ENCODE measurements around the gene PDK4. TPM values are rescaled to one million over a fixed set of nuclear protein-coding genes. Genes with fewer than 3 reads are reported as not detected.

PDK4 gene
- total RNA-seq, 1 experiment from 2014 or later = not detected

GRCh38 chr7:95622001-95622549, 25.8 kb upstream of the PDK4 start:
- TF ChIP-seq CTCF (conservative IDR thresholded peaks at IDR 0.05; ENCODE audit: low read depth, low read length) = no peak
- TF ChIP-seq EZH2 (IDR thresholded peaks at IDR 0.05; ENCODE audit: borderline replicate concordance, low read depth, low read length, poor library complexity, severe bottlenecking) = no peak
- Histone ChIP-seq H3K27ac (ENCODE audit: low read depth, low read length, poor library complexity, severe bottlenecking) (no peak overlapping the region), H3K4me3 (ENCODE audit: low read depth, low read length, poor library complexity, severe bottlenecking) (no peak overlapping the region), H3K9me3 (ENCODE audit: low read depth, low read length, poor library complexity, severe bottlenecking) (no peaks in the 10 kb centered on the region), H3K27me3 (replicated peaks; ENCODE audit: insufficient read depth, low read depth, low read length, poor library complexity) (peaks cover 11% of the 10 kb centered on the region), H3K4me1 (ENCODE audit: insufficient read depth, low read length, poor library complexity, severe bottlenecking) (no peaks in the 10 kb centered on the region), H3K36me3 (ENCODE audit: insufficient read depth, low read length, poor library complexity, severe bottlenecking) (no peaks in the 10 kb centered on the region)
- ChIA-PET CTCF (no interaction called here), POLR2A (ENCODE audit: low non-redundant PET) (no interaction called here)
- BruUV-seq (replicated peaks) = no TSS peak
- DNase-seq (ENCODE audit: low spot score) = no peak
- intact Hi-C loops (cut with micrococcal nuclease; ENCODE audit: unreplicated experiment) = no loop called here

DNA sequence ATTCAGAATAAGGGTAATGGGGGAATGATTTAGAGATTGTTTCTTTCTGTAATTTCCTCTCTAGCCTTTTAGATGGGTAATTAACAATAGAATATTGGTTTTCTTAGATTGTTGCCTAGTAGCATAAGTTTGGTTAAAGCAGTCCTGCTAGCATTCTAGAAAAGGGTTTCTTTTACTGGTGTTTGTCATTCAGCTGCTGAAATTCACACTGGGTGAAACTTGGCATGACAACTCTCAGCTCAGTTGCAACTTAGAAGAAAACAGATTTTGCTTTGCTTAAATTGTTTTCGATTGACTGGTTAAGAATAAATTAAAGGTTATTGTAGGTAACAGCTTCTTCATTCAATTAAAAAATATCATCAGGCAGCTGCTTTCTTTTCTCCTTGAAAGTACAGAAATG, 25.1 kb upstream of the PDK4 start:
- Histone ChIP-seq H3K4me3 (ENCODE audit: low read depth, low read length, poor library complexity, severe bottlenecking) (no peak overlapping the region), H3K9me3 (ENCODE audit: low read depth, low read length, poor library complexity, severe bottlenecking) (no peaks in the 10 kb centered on the region), H3K4me1 (ENCODE audit: insufficient read depth, low read length, poor library complexity, severe bottlenecking) (no peaks in the 10 kb centered on the region), H3K27ac (ENCODE audit: low read depth, low read length, poor library complexity, severe bottlenecking) (no peak overlapping the region), H3K27me3 (replicated peaks; ENCODE audit: insufficient read depth, low read depth, low read length, poor library complexity) (peaks cover 11% of the 10 kb centered on the region), H3K36me3 (ENCODE audit: insufficient read depth, low read length, poor library complexity, severe bottlenecking) (no peaks in the 10 kb centered on the region)
- intact Hi-C loops (cut with micrococcal nuclease; ENCODE audit: unreplicated experiment) = no loop called here
- DNase-seq (ENCODE audit: low spot score) = no peak
- ChIA-PET POLR2A (ENCODE audit: low non-redundant PET) (no interaction called here), CTCF (no interaction called here)
- no TSS peak for BruUV-seq (replicated peaks)
- TF ChIP-seq CTCF (conservative IDR thresholded peaks at IDR 0.05; ENCODE audit: low read depth, low read length) = no peak

GRCh38 chr7:95620631-95621030, 24.3 kb upstream of the PDK4 start:
- DNase-seq (ENCODE audit: low spot score) = no peak
- peaks cover 16% of the 10 kb centered on the region for H3K27me3 ChIP-seq (replicated peaks; ENCODE audit: insufficient read depth, low read depth, low read length, poor library complexity)
- intact Hi-C loops (cut with micrococcal nuclease; ENCODE audit: unreplicated experiment) = no loop called here
- BruUV-seq (replicated peaks) = no TSS peak
- no peaks in the 10 kb centered on the region for H3K36me3 ChIP-seq (ENCODE audit: insufficient read depth, low read length, poor library complexity, severe bottlenecking)
- no peaks in the 10 kb centered on the region for H3K9me3 ChIP-seq (ENCODE audit: low read depth, low read length, poor library complexity, severe bottlenecking)
- H3K4me3 ChIP-seq (ENCODE audit: low read depth, low read length, poor library complexity, severe bottlenecking) = no peak overlapping the region
- no peak overlapping the region for H3K27ac ChIP-seq (ENCODE audit: low read depth, low read length, poor library complexity, severe bottlenecking)
- ChIA-PET POLR2A (ENCODE audit: low non-redundant PET) (no interaction called here), CTCF (no interaction called here)
- H3K4me1 ChIP-seq (ENCODE audit: insufficient read depth, low read length, poor library complexity, severe bottlenecking) = no peaks in the 10 kb centered on the region
- TF ChIP-seq EZH2 (IDR thresholded peaks at IDR 0.05; ENCODE audit: borderline replicate concordance, low read depth, low read length, poor library complexity, severe bottlenecking) (no peak), CTCF (conservative IDR thresholded peaks at IDR 0.05; ENCODE audit: low read depth, low read length) (no peak)

Measured in A673 (cell line).